ENCODE data around the gene STK38L. TPM values are rescaled to one million over a fixed set of nuclear protein-coding genes. Genes with fewer than 3 reads are reported as not detected.
A peak's percentile ranks its signal among the peaks of the same experiment; 100 is the strongest.

The STK38L gene
- total and polyA plus RNA-seq, 9 of the 15 experiments (the other 6 are each of a cell fraction or from before 2014, with no cell fraction given): 2.6 to 10.7 (median 6.9) TPM

GRCh38 chr12:27243804-27244688 is at the start of gene STK38L (continued):
- TF ChIP-seq ZNF277 (CRISPR knock-in tag; IDR thresholded peaks at IDR 0.05; ENCODE audit: borderline replicate concordance) (peak; percentile 86; the same call in 1 of the 2 replicates), SRF (CRISPR knock-in tag; IDR thresholded peaks at IDR 0.05) (peak in 1 of 2 experiments; percentile 56; a peak in 1 of 4 replicates), ZNF584 (CRISPR knock-in tag; IDR thresholded peaks at IDR 0.05; ENCODE audit: low read depth) (no peak), PRMT5 (CRISPR knock-in tag; IDR thresholded peaks at IDR 0.05) (no peak), ZNF408 (CRISPR knock-in tag; IDR thresholded peaks at IDR 0.05; ENCODE audit: low read depth) (0 out of 2 replicates have a peak, but pooled peaks have one; percentile 45), HMGXB4 (CRISPR knock-in tag; IDR thresholded peaks at IDR 0.05) (no peak), CEBPB (tag; IDR thresholded peaks at IDR 0.05) (peak; percentile 95), FOXP4 (CRISPR knock-in tag; IDR thresholded peaks at IDR 0.05; ENCODE audit: borderline replicate concordance) (no peak), TSC22D4 (tag; IDR thresholded peaks at IDR 0.05) (no peak), ZNF436 (CRISPR knock-in tag; IDR thresholded peaks at IDR 0.05) (no peak), RBM25 (IDR thresholded peaks at IDR 0.05; ENCODE audit: low read depth, low read length, severe bottlenecking) (peak; percentile 52), DPF2 (IDR thresholded peaks at IDR 0.05) (no peak), STAT5B (CRISPR knock-in tag; IDR thresholded peaks at IDR 0.05) (no peak), RAD21 (CRISPR knock-in tag; conservative IDR thresholded peaks at IDR 0.05 in 1 of 2, IDR thresholded peaks at IDR 0.05 in 1 of 2) (peak; percentile 47 to 49), ZFX (CRISPR knock-in tag; IDR thresholded peaks at IDR 0.05) (peak; percentile 93), PKNOX1 (IDR thresholded peaks at IDR 0.05) (peak; percentile 52), ETV6 (IDR thresholded peaks at IDR 0.05; ENCODE audit: borderline replicate concordance in 1 of 2, low read depth in 2 of 2, low read length in 1 of 2) (0 out of 4 replicates have a peak, but pooled peaks of 1 of the 2 experiments have one; percentile 28), ETV6 (CRISPR knock-in tag; IDR thresholded peaks at IDR 0.05; ENCODE audit: borderline replicate concordance) (no peak), ATF7 (IDR thresholded peaks at IDR 0.05) (peak; percentile 98), ELF1 (tag; IDR thresholded peaks at IDR 0.05) (peak; percentile 79), TBL1XR1 (IDR thresholded peaks at IDR 0.05; ENCODE audit: low read length in 2 of 2) (peak in 1 of 2 experiments; percentile 70; a peak in 2 of 4 replicates)

Measured in K562 (cell line).